HG03025 (cell line): ENCODE data around the gene ZNF621.

Experiments
- ATAC-seq: cut with Tn5 transposase; IDR thresholded peaks from one replicate; pipeline ENCODE4 v1.9.1; 2021; ENCODE audit warnings: mild to moderate bottlenecking, moderate library complexity; ENCODE audit not compliant: unreplicated experiment, low FRiP score

ZNF621 gene

GRCh38 chr3:40524568-40525285 lies at the start of gene ZNF621:
ZNF621 (plus strand) TSS chr3:40524960; CDS start chr3:40525841, 881 bp downstream.
- peak; percentile 93 for ATAC-seq

DNA sequence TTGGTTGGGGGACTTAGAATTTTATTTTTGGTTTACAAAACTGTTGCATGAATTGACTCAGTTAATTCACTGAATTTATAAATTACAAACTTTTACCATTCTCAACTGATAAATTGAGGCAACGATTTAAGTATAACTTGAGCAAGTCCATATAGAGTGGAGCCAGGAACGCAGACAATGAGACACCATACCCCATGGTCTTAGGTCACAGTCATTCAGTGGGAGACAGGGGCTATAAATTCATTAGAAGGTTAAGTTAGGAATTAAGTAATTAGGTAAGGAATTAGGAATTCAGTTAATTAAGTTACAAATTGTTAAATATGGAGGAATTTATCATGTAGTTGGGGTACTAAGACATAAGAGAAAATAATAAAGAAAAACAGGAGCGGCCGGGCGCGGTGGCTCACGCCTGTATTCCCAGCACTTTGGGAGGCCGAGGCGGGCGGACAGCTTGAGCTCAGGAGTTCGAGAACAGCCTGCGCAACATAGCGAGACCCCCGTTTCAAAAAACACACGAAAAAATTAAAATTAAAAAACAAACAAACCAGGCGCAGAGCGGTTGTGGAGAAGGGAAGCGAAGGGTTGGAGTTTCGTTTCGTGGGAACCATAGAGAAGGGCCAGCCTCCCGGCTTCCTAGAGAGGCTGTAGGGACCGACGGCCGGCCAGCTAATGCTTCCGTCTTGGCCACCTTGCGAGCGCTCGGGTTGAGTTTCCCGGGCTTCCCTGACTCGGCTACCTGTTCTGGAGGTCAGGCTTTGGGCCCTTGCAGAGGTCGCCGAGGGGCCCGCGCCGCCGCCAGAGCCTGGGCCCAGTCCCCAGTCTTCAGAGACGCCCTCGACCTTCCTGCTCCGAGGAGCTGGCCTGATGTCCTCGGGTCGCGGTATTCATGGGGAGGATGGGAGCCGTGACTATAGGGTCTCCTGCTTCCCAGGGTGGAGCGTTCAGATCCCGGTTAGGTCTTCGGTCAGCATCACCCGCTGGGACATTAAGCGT lies 48.0 kb upstream of the ZNF621 start, which contains the start of gene ZNF619:
Gene ZNF619 (plus strand): TSS at position 645 of the 993 bp plus-strand sequence. CDS start 858 bp downstream, outside the sequence.
- peak; percentile 70 for ATAC-seq

- ATAC-seq: no peak
Observed at GRCh38 chr3:40477666-40478065, 47.1 kb upstream of the ZNF621 start.

GRCh38 chr3:40487172-40487571 lies 37.6 kb upstream of the ZNF621 start:
- ATAC-seq: no peak

GRCh38 chr3:40490916-40491315 lies 33.8 kb upstream of the ZNF621 start:
- no peak for ATAC-seq

- no peak for ATAC-seq
Observed at GRCh38 chr3:40494698-40495097, 30.1 kb upstream of the ZNF621 start.

GRCh38 chr3:40497288-40497687 lies 27.5 kb upstream of the ZNF621 start:
- ATAC-seq: no peak

DNA sequence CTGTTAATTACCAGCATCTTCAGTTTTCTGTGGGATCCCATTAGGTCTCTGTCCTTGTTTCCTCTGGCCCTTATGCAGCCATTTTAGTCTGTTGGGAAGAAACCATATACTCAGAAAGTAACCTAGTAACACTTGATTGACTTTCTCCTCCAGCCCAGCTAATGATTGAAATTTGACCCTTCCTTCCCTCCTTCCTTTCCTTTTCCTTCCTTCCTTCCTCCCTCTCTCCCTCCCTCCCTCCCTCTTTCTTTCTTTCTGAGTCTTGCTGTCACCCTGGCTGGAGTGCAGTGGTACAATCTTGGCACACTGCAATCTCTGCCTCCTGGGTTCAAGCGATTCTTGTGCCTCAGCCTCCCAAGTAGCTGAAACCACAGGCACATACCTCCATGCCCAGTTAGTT lies 24.8 kb upstream of the ZNF621 start:
- ATAC-seq: no peak

DNA sequence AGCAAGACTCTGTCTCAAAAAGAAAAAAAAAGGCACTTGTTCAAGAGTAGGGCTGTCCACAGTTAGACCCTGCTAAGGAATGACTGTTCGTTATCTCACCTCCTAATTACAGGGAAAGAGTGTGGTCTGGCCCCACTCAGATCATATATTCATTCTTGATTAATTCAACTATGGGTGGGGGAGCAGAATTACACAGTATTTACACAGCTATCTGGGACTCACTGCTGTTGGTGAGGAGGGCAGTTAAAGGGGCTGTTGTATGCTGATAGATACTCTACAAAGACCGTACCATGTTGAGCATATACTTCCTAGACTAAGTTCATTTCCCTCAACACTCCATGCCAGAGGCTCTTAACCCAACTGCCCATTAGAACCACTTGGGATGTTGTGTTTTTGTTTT lies 22.7 kb upstream of the ZNF621 start:
- no peak for ATAC-seq

GRCh38 chr3:40504636-40505430 lies 19.9 kb upstream of the ZNF621 start:
- ATAC-seq: no peak

- peak; percentile 70 for ATAC-seq
Observed at GRCh38 chr3:40505599-40506462, 18.9 kb upstream of the ZNF621 start, which contains the start of gene ZNF620. ZNF620 (plus strand) TSS chr3:40506039; CDS start chr3:40506353, 314 bp downstream.

GRCh38 chr3:40511031-40511718 lies 13.6 kb upstream of the ZNF621 start:
- no peak for ATAC-seq

DNA sequence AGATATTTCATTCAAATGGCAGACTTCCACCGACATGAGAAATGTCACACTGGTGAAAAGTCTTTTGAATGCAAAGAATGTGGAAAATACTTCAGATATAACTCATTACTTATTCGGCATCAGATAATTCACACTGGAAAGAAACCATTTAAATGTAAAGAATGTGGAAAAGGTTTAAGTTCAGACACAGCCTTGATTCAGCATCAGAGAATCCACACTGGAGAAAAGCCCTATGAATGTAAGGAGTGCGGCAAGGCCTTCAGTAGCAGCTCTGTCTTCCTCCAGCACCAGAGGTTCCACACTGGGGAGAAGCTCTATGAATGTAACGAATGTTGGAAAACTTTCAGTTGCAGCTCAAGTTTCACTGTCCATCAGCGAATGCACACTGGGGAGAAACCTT lies 8.6 kb upstream of the ZNF621 start:
- no peak for ATAC-seq

- ATAC-seq: no peak
Observed at GRCh38 chr3:40518067-40518466, 6.7 kb upstream of the ZNF621 start.

DNA sequence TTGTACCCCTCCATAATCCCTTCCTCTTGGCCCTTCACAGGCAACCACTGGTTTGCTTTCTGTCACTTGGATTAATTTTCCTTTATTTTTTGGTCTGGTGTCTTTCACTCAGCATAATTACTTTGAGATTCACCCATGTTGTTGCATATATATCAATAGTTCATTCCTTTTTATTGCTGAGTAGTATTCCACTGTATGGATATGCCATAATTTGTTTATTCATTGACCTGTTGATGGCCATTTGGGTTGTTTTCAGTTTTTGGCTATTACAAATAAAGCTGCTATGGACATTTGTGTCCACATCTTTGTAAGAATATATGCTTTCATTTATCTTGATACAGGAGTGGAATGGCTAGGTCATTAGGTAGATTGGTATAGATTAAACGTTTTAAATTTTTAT lies 5.9 kb upstream of the ZNF621 start:
- no peak for ATAC-seq

DNA sequence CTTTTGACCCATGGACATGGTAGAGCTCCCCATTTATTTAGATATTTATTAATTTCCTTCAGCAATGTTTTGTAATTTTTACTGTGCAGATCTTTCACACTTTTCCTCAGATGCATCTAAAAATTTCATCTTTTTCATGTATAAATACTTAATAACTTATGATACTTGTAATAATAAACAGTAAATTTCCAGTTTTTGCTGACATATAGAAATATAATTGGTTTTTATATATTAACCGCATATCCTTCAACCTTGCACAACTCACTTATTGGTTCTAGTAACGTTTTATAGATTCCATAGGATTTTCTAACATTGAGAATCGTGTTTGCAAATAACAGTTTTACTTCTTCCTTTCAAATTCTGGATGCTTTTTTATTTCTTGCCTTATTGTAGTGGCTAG lies 3.5 kb upstream of the ZNF621 start:
- no peak for ATAC-seq

DNA sequence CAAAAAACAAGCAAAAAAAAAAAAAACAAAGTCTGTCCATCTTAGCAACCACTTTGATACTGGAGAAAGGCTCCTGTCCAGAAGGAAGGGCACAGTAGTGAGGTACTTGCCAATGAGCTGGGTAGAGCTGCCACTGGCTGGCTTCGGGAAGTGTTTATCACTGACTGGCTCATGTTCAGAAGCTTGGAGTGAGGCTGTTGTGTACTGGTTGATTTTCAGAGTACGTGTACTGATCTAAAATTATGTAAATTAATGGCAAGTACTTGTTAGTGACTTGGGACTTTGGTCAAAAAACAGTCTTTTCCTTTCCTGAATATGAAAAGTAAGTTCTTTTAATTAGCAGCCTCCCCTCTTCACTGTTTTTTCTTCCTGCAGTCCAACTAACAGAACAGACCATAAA lies 979 bp upstream of the ZNF621 start:
- ATAC-seq: no peak

GRCh38 chr3:40524222-40524567 lies 565 bp upstream of the ZNF621 start:
- no peak for ATAC-seq

GRCh38 chr3:40528426-40528825 lies 3.7 kb downstream of the ZNF621 start:
- ATAC-seq: no peak
